CD4-positive, alpha-beta T cell treated with Interleukin-1 beta for 1 hour (primary cell): ENCODE results near the gene ANP32A.
"Not testable (repeated sequence)": the region's sequence is repeated elsewhere in the genome, so short reads cannot be mapped to it uniquely, and the experiment has no call there.

Experiments
- DNase-seq, 2 donors: peaks; one replicate each; pipeline ENCODE4 v3.0.0-alpha.2; 2020 to 2022

ANP32A gene

GRCh38 chr15:68781766-68782588, 38.7 kb downstream of the ANP32A start:
- peak in 1 of 2 donors; percentile 42 for DNase-seq

- no peak for DNase-seq
Observed at GRCh38 chr15:68781217-68781616, 39.5 kb downstream of the ANP32A start.

- DNase-seq: no peak
Observed at GRCh38 chr15:68778876-68779275, 41.8 kb downstream of the ANP32A start.

GRCh38 chr15:68776477-68777270, 44.0 kb downstream of the ANP32A start:
- no peak for DNase-seq

GRCh38 chr15:68775671-68776476, 44.8 kb downstream of the ANP32A start:
- no peak for DNase-seq

- DNase-seq: no peak
Observed at GRCh38 chr15:68775236-68775577, 45.5 kb downstream of the ANP32A start.

GRCh38 chr15:68774521-68775235, 46.0 kb downstream of the ANP32A start:
- no peak for DNase-seq

GRCh38 chr15:68774120-68774519, 46.6 kb downstream of the ANP32A start:
- DNase-seq: no peak

GRCh38 chr15:68773036-68773435, 47.7 kb downstream of the ANP32A start:
- DNase-seq: no peak

- no peak for DNase-seq
Observed at GRCh38 chr15:68770216-68770615, 50.5 kb downstream of the ANP32A start.

- DNase-seq: no peak
Observed at GRCh38 chr15:68769702-68770101, 51.0 kb downstream of the ANP32A start.

- DNase-seq: no peak
Observed at GRCh38 chr15:68768321-68768720, 52.4 kb downstream of the ANP32A start.

GRCh38 chr15:68767833-68768232, 52.9 kb downstream of the ANP32A start:
- no peak for DNase-seq

GRCh38 chr15:68765602-68766368, 54.9 kb downstream of the ANP32A start:
- no peak for DNase-seq

- no peak for DNase-seq
Observed at GRCh38 chr15:68764090-68764489, 56.6 kb downstream of the ANP32A start.

GRCh38 chr15:68763063-68763462, 57.6 kb downstream of the ANP32A start:
- no peak for DNase-seq

- not testable (repeated sequence) for DNase-seq
Observed at GRCh38 chr15:68759982-68760579, 60.6 kb downstream of the ANP32A start.

GRCh38 chr15:68755731-68756130, 65.0 kb downstream of the ANP32A start:
- DNase-seq: no peak

GRCh38 chr15:68751622-68752021, 69.1 kb downstream of the ANP32A start:
- DNase-seq: no peak

- DNase-seq: no peak
Observed at GRCh38 chr15:68749793-68750192, 70.9 kb downstream of the ANP32A start.

- DNase-seq: no peak
Observed at GRCh38 chr15:68749365-68749764, 71.3 kb downstream of the ANP32A start.
